Measurements from ENCODE around the gene ACBD5.
"Not testable (repeated sequence)": the region's sequence is repeated elsewhere in the genome, so short reads cannot be mapped to it uniquely, and the experiment has no call there.

The ACBD5 gene, protein sequence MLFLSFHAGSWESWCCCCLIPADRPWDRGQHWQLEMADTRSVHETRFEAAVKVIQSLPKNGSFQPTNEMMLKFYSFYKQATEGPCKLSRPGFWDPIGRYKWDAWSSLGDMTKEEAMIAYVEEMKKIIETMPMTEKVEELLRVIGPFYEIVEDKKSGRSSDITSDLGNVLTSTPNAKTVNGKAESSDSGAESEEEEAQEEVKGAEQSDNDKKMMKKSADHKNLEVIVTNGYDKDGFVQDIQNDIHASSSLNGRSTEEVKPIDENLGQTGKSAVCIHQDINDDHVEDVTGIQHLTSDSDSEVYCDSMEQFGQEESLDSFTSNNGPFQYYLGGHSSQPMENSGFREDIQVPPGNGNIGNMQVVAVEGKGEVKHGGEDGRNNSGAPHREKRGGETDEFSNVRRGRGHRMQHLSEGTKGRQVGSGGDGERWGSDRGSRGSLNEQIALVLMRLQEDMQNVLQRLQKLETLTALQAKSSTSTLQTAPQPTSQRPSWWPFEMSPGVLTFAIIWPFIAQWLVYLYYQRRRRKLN

DNA sequence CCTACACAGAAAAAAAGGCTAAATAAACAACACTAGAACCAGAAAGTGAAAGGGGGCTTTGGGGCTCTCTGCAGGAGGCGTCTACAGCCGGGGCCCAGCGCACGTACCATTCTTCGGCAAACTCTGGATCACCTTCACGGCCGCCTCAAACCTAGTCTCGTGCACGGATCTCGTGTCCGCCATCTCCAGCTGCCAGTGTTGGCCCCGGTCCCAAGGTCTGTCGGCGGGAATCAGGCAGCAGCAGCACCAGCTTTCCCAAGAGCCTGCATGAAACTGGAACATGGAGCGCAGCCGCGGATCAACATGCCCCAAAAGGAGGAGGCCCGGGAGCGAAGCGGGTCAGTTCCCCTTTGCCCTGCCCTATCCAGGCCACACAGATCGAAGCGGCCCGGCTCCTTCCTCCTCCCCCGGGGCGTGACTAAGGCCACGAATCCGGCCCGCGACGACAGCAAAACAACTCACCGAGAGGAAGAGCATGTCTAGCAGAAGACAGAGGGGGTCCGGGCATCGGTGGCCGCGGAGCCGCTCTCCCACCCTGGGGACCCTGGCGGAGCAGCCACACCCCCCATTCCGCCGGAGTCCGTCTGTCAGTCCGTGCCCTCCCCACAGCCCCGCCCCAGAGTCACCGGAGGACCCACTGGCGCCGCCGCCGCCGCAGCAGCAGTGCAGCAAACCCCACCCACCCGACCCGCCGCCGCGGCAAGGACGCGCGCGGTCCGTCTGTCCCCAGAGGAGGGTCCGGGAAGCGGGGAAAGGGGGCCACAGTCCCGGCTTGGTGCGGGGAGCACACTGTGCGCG, at the start of gene ACBD5:
Gene ACBD5, minus strand, starts transcription at position 586 of the 798 bp plus-strand sequence. Its CDS starts 109 bp downstream, at position 477.
- H3K4me3 ChIP-seq (replicated peaks; ENCODE audit: low read depth, low read length): peak within 1 kb of the TSS; percentile 94
- DNase-seq (ENCODE audit: extremely low read depth, insufficient read length): peak; percentile 87
- no peaks in the 10 kb centered on the region for H3K27me3 ChIP-seq (replicated peaks; ENCODE audit: control insufficient read depth, insufficient read depth, low read length)
- TF ChIP-seq, protein P1, sequence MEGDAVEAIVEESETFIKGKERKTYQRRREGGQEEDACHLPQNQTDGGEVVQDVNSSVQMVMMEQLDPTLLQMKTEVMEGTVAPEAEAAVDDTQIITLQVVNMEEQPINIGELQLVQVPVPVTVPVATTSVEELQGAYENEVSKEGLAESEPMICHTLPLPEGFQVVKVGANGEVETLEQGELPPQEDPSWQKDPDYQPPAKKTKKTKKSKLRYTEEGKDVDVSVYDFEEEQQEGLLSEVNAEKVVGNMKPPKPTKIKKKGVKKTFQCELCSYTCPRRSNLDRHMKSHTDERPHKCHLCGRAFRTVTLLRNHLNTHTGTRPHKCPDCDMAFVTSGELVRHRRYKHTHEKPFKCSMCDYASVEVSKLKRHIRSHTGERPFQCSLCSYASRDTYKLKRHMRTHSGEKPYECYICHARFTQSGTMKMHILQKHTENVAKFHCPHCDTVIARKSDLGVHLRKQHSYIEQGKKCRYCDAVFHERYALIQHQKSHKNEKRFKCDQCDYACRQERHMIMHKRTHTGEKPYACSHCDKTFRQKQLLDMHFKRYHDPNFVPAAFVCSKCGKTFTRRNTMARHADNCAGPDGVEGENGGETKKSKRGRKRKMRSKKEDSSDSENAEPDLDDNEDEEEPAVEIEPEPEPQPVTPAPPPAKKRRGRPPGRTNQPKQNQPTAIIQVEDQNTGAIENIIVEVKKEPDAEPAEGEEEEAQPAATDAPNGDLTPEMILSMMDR (IDR thresholded peaks at IDR 0.05; ENCODE audit: insufficient read depth, low read length, poor library complexity, severe bottlenecking): peak; percentile 3
- no peaks in the 10 kb centered on the region for H3K36me3 ChIP-seq (ENCODE audit: control insufficient read depth, insufficient read depth, low read length)

DNA sequence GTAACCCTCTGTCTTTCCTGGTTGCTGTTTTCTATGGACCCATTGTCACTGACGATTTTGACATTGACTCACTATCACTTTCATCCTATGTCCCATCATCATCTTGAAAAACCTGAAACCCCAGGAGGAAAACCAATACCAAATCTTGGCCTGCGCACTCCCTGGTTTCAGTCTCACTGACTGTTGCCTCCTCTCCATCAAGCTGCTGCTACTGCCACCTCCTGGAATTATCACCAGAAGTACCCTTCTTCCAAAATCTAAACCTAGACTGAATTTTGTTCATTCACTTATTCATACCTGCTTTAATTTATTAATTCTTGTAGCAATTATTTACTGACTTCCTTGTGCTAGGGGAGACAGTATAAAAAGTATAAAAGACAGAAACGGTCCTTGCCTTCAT, 44.5 kb upstream of the ACBD5 start:
- TF ChIP-seq, protein P1 (IDR thresholded peaks at IDR 0.05; ENCODE audit: insufficient read depth, low read length, poor library complexity, severe bottlenecking): peak; percentile 27
- no peak for DNase-seq (ENCODE audit: extremely low read depth, insufficient read length)

DNA sequence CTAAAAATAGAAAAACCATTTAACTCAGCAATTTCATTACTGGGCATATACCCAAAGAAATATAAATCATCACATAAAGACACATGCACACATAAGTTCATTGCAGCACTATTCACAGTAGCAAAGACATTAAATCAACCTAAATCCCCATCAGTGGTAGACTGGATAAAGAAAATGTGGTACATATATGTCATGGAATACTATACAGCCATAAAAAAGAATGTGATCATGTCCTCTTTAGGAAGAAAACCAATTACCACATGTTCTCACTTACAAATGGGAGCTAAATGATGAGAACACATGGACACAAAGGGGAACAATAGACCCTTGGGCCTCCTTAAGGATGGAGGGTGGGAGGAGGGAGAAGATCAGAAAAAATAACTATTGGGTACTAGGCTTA, 36.0 kb upstream of the ACBD5 start:
- no peak for DNase-seq (ENCODE audit: extremely low read depth, insufficient read length)
- TF ChIP-seq, protein P1 (IDR thresholded peaks at IDR 0.05; ENCODE audit: insufficient read depth, low read length, poor library complexity, severe bottlenecking): no peak
- Histone ChIP-seq H3K4me3 (replicated peaks; ENCODE audit: low read depth, low read length) (no peak overlapping the region), H3K36me3 (ENCODE audit: control insufficient read depth, insufficient read depth, low read length) (no peaks in the 10 kb centered on the region), H3K27me3 (replicated peaks; ENCODE audit: control insufficient read depth, insufficient read depth, low read length) (no peaks in the 10 kb centered on the region)

More for the DNA sequence above, 44.5 kb upstream of the ACBD5 start:
- H3K27me3 ChIP-seq (replicated peaks; ENCODE audit: control insufficient read depth, insufficient read depth, low read length): no peaks in the 10 kb centered on the region
- no peaks in the 10 kb centered on the region for H3K36me3 ChIP-seq (ENCODE audit: control insufficient read depth, insufficient read depth, low read length)
- H3K4me3 ChIP-seq (replicated peaks; ENCODE audit: low read depth, low read length): no peak overlapping the region

DNA sequence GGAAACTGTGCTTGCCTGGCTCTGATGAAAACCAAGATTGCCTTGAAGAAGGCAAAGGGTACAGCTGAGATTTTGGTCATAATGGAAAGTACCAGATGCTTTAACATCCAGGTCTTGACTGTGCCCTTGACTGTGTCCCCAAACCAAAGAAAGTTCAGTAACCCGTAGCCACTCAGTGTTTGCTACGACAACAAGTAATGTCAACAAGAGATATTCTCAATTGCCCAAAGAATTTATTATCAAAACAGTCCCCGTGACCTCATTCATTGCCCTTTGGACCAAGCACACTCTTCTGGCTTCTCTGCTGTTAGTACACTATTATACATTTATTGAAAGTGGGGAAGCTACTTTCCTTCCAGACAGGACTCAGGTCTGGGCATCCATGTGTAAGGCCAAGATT, 25.4 kb upstream of the ACBD5 start:
- H3K27me3 ChIP-seq (replicated peaks; ENCODE audit: control insufficient read depth, insufficient read depth, low read length); DNase-seq (ENCODE audit: extremely low read depth, insufficient read length): not testable (repeated sequence)

DNA sequence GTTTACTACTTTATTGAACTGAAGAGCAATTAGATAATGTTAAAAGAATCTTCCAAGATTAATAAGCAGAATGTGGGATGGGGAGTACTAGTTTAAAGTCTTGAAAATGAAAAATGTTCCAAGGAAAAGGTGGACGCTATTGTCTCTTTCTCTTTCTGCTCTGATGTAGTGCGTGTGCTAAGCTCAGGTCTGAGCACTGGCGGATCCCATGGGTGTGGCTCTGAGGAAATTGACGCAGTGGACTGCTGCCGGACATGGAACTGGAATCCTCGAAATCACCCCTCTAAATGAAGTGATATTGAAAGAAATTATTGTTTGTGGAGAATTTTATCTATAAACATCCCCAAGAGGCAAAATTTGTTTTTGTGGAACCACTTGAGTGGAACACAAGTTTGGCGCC, 22.2 kb upstream of the ACBD5 start:
- not testable (repeated sequence) for H3K4me3 ChIP-seq (replicated peaks; ENCODE audit: low read depth, low read length); H3K27me3 ChIP-seq (replicated peaks; ENCODE audit: control insufficient read depth, insufficient read depth, low read length); H3K36me3 ChIP-seq (ENCODE audit: control insufficient read depth, insufficient read depth, low read length); DNase-seq (ENCODE audit: extremely low read depth, insufficient read length)

More for the DNA sequence above, 25.4 kb upstream of the ACBD5 start:
- H3K4me3 ChIP-seq (replicated peaks; ENCODE audit: low read depth, low read length); H3K36me3 ChIP-seq (ENCODE audit: control insufficient read depth, insufficient read depth, low read length): not testable (repeated sequence)

DNA sequence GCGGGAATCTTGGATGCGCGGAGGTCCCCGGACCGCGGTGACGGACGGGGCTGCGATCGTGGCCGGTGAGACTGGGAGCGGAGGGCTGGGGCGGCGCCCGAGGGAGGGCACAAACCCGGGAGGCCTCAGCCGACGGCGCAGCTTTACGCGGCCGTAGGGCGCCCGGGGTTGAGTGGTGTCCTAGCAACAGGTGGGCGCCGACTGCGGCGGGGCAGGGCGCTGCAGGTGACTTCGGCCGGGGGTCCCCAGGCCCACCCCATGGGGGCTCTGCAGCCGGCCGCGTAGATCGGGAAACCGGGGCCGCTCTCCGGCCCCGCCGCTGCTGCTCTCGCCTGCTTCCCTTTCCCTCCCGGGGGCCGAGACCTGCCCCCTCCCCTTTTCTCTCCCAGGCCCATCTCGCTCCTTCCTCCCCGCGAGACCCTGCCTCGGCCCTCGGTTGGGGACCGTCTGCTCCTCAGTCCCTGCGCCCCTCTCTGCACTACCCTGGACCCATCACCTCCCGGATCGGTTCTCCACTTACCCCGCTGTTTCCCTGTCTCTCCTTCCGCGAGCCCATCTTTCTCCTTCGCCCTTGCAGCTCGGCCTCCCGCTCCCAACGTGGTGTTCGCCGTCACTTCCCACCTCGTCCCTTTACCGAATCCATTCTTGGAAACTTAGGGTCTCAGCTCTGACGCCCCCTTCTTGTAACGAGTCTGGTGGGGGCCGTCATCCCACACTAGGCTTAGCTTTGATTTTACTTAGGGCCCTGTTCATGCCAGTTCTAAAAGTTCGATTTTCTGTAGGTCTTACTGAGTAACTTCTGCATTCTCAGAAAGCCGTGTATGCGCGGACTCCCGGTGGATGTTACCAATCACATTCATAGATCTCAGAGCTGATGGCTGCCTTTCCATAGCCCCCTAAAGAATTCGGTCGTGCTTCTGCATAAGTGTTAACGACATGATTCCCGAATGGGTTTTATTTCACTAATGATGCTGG, 18.5 kb upstream of the ACBD5 start:
- H3K4me3 ChIP-seq (replicated peaks; ENCODE audit: low read depth, low read length): peak overlapping the region; percentile 43

More for the DNA sequence above, 18.5 kb upstream of the ACBD5 start:
- no peak for DNase-seq (ENCODE audit: extremely low read depth, insufficient read length)
- no peaks in the 10 kb centered on the region for H3K27me3 ChIP-seq (replicated peaks; ENCODE audit: control insufficient read depth, insufficient read depth, low read length)
- TF ChIP-seq, protein P1 (IDR thresholded peaks at IDR 0.05; ENCODE audit: insufficient read depth, low read length, poor library complexity, severe bottlenecking): no peak
- no peaks in the 10 kb centered on the region for H3K36me3 ChIP-seq (ENCODE audit: control insufficient read depth, insufficient read depth, low read length)

Data from GM06990 (cell line).